Measurements from ENCODE around the gene CERK.

DNA sequence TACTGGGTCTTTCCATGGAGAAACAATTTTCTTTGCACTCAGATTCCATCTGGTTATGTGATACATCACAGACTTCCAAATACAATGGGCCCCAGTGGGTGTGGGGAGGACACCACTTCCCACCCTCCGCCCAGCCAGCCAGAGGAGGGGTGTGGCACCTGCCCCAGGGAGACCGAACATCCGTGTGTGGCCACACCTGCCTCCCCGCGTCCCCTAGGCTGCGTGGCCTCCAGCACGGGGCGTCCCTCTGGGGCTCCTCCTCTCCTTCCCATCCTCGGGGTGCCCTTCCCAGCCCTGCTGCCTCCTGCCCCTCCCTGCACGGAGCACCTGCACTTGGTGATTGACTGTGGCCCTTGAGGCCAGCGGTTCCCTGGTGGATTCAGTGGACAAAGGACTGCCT, 49.1 kb downstream of the CERK start:
- no peak for TF ChIP-seq POLR2A (IDR thresholded peaks at IDR 0.05)
- no peak for TF ChIP-seq CTCF (IDR thresholded peaks at IDR 0.05)
- no peak for TF ChIP-seq POLR2AphosphoS5 (IDR thresholded peaks at IDR 0.05)
